OCI-LY1 (cell line): Measurements from ENCODE around the gene CFAP73.

Source experiments
- H2AFZ ChIP-seq: fragments of 200-600 bp; sonication (generic), shearing (Covaris generic); 2 replicates; pipeline ENCODE4 v1.6.0; 2014; ENCODE audit warnings: antibody characterized with exemption, mild to moderate bottlenecking, low read length
- H3F3A ChIP-seq: fragments of 200-600 bp; sonication (generic), shearing (Covaris generic); 2 replicates; pipeline ENCODE4 v1.6.0; 2014; ENCODE audit warnings: mild to moderate bottlenecking, antibody characterized with exemption, low read length, moderate library complexity; ENCODE audit not compliant: insufficient read depth
- H3K27ac ChIP-seq: fragments of 200-600 bp; sonication (generic); 2 replicates; pipeline ENCODE4 v1.5.1; 2014; ENCODE audit warnings: low read length, mixed run types, mild to moderate bottlenecking, low read depth; ENCODE audit not compliant: poor library complexity, severe bottlenecking
- H3K27me3 ChIP-seq: fragments of 200-600 bp; sonication (generic); 2 replicates; pipeline ENCODE4 v1.6.0; 2014; ENCODE audit warnings: antibody characterized with exemption, mild to moderate bottlenecking, low read length, moderate library complexity; ENCODE audit not compliant: insufficient read depth
- H3K36me3 ChIP-seq: fragments of 200-600 bp; sonication (generic); 2 replicates; pipeline ENCODE4 v1.6.1; 2014; ENCODE audit warnings: mild to moderate bottlenecking, antibody characterized with exemption, low read length, moderate library complexity, mixed read lengths; ENCODE audit not compliant: insufficient read depth
- H3K4me1 ChIP-seq: fragments of 200-600 bp; sonication (generic); 2 replicates; pipeline ENCODE4 v1.5.1; 2014; ENCODE audit warnings: mild to moderate bottlenecking, low read length, moderate library complexity; ENCODE audit not compliant: insufficient read depth, severe bottlenecking
- H3K4me2 ChIP-seq: fragments of 200-600 bp; sonication (generic), shearing (Covaris generic); 2 replicates; pipeline ENCODE4 v1.6.1; 2014; ENCODE audit warnings: low read length
- H3K4me3 ChIP-seq: fragments of 200-600 bp; sonication (generic); 2 replicates; pipeline ENCODE4 v1.5.1; 2014; ENCODE audit warnings: low read length, low read depth, mild to moderate bottlenecking, mixed read lengths; ENCODE audit not compliant: poor library complexity, severe bottlenecking
- H3K79me2 ChIP-seq: fragments of 200-600 bp; shearing (Covaris generic); 2 replicates; pipeline ENCODE4 v1.6.1; 2016; ENCODE audit warnings: mixed run types, low read length, mixed read lengths; ENCODE audit not compliant: insufficient read depth
- H3K9ac ChIP-seq: fragments of 200-600 bp; sonication (generic), shearing (Covaris generic); 2 replicates; pipeline ENCODE4 v1.6.1; 2014; ENCODE audit warnings: mild to moderate bottlenecking, low read length, mixed read lengths
- H3K9me2 ChIP-seq: fragments of 200-600 bp; sonication (generic), shearing (Covaris generic); 2 replicates; pipeline ENCODE4 v1.6.1; 2014; ENCODE audit warnings: low read depth, mild to moderate bottlenecking, low read length, mixed read lengths
- H3K9me3 ChIP-seq: fragments of 200-600 bp; shearing (Covaris generic); 2 replicates; pipeline ENCODE4 v1.6.1; 2014; ENCODE audit warnings: low read length, mixed read lengths
- H4K20me1 ChIP-seq: fragments of 200-600 bp; sonication (generic), shearing (Covaris generic); 2 replicates; pipeline ENCODE4 v1.6.0; 2016; ENCODE audit warnings: mild to moderate bottlenecking, low read length; ENCODE audit not compliant: insufficient read depth
- EZH2 ChIP-seq: fragments of 200-600 bp; sonication (generic), shearing (Covaris generic); IDR thresholded peaks from 2 replicates; pipeline ENCODE4 v1.8.0; 2017; ENCODE audit warnings: borderline replicate concordance, mixed run types, mild to moderate bottlenecking, antibody characterized with exemption, low read length, moderate library complexity, mixed read lengths
- TF ChIP-seq, protein P1 (sequence below): fragments of 200-600 bp; sonication (generic), shearing (Covaris generic); IDR thresholded peaks from 2 replicates; pipeline ENCODE4 v1.5.1; 2017; ENCODE audit warnings: mild to moderate bottlenecking, antibody characterized with exemption, low read length, moderate library complexity, mixed read lengths

CFAP73 gene

DNA sequence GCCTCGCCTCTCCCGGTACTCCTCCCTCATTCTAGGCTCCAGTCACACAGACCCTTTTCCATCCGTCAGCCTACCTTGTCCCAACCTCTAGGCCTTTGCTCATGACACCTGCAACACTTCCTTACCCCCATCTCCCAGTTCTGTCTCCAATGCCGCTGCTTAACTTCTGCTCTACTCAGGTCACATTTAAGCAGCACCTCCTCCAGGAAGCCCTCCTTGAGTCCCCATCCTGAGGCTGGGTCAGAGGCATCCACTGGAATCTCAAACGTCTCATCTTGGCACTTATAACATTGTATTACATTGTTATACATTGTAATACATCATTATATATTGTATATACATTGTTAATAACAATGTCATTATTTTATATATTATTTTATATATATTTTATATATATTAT, 46.7 kb upstream of the CFAP73 start:
- no peak overlapping the region for H3K9ac ChIP-seq
- no peak for TF ChIP-seq EZH2
- TF ChIP-seq, protein P1, sequence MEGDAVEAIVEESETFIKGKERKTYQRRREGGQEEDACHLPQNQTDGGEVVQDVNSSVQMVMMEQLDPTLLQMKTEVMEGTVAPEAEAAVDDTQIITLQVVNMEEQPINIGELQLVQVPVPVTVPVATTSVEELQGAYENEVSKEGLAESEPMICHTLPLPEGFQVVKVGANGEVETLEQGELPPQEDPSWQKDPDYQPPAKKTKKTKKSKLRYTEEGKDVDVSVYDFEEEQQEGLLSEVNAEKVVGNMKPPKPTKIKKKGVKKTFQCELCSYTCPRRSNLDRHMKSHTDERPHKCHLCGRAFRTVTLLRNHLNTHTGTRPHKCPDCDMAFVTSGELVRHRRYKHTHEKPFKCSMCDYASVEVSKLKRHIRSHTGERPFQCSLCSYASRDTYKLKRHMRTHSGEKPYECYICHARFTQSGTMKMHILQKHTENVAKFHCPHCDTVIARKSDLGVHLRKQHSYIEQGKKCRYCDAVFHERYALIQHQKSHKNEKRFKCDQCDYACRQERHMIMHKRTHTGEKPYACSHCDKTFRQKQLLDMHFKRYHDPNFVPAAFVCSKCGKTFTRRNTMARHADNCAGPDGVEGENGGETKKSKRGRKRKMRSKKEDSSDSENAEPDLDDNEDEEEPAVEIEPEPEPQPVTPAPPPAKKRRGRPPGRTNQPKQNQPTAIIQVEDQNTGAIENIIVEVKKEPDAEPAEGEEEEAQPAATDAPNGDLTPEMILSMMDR, result no peak
- no peaks in the 10 kb centered on the region for H3K9me2 ChIP-seq
- no peaks in the 10 kb centered on the region for H3K9me3 ChIP-seq
- H3K79me2 ChIP-seq, result no peaks in the 10 kb centered on the region
- H3K27me3 ChIP-seq, result no peaks in the 10 kb centered on the region
- H3K4me1 ChIP-seq, result peaks cover 64% of the 10 kb centered on the region
- H2AFZ ChIP-seq, result no peak overlapping the region
- H3K4me2 ChIP-seq, result no peak overlapping the region
- H4K20me1 ChIP-seq, result no peaks in the 10 kb centered on the region
- H3K4me3 ChIP-seq, result no peak overlapping the region
- peaks cover 12% of the 10 kb centered on the region; the same call in 1 of the 2 replicates for H3F3A ChIP-seq
- H3K27ac ChIP-seq, result peak overlapping the region; percentile 87
- peaks cover 58% of the 10 kb centered on the region for H3K36me3 ChIP-seq

DNA sequence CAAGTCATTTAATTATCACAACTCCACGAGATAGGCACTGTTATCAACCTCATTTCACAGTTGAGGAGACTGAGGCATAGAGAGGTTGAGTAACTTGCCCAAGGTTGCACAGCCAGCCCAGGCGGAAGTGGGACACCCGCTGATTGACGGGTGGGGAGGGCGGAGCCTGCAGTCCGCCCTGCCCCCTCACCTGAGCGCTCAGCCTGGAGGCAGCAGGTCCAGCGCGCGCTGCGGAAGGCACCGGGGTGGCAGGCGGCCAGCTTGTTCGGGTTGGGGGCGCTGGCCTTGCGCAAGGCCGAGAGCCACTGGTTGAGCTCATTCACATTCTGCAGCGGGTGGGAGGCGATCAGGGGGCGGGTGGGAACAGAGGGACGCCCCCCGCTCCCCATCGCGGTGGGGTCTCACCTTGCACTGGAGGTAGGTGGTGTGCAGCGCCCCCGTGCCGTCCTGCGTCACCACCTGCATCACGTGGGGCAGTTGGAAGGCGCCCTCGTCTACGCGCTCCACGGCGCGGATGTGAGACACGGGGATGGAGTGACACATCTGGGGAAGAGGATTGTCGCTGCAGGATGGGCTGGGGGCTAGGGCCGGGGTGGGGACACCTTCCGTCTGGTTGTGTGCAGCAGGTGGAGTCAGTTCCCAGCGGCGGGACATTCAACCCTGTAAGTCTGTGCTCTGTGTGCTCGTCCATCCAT, 45.6 kb upstream of the CFAP73 start:
- Histone ChIP-seq H2AFZ (no peak overlapping the region), H3K36me3 (peaks cover 59% of the 10 kb centered on the region), H3K27ac (peak overlapping the region; percentile 67), H4K20me1 (no peaks in the 10 kb centered on the region), H3K4me1 (peaks cover 53% of the 10 kb centered on the region), H3K9me2 (no peaks in the 10 kb centered on the region), H3K9ac (peak overlapping the region; percentile 59), H3K9me3 (no peaks in the 10 kb centered on the region), H3F3A (peaks cover 9% of the 10 kb centered on the region; the same call in 1 of the 2 replicates), H3K27me3 (no peaks in the 10 kb centered on the region), H3K4me3 (peak overlapping the region; percentile 57), H3K79me2 (no peaks in the 10 kb centered on the region), H3K4me2 (peak overlapping the region; percentile 73)
- TF ChIP-seq EZH2, result no peak
- TF ChIP-seq, protein P1, result peak; percentile 51

DNA sequence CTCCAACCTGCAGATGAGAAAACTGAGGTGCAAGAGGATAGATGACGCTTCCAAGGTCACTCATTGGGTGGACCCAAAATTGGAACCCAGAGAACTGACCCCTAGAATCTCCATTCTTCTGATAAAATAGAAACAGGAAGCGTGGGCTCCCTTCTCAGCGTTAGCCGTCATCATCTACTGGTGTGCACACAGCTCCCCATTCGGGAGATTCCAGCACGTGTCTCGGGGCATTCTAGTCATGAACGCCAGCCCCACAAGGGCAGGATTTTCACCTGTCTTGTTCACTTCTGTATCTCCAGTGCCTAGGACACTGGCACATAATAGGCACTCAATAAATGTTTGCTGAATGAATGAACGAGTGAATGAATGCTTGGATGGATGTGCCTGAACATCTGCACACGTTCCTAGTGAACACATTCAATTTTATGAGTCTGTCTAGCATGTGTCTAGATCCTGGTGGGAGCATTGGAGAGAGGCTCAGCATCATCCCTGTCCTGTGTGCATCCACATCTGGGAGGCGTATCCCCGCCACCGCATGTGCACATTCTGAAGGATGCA, 44.5 kb upstream of the CFAP73 start:
- Histone ChIP-seq H3K4me1 (peaks cover 51% of the 10 kb centered on the region), H4K20me1 (no peaks in the 10 kb centered on the region), H2AFZ (no peak overlapping the region), H3K27ac (peak overlapping the region; percentile 67), H3K4me3 (peak overlapping the region; percentile 57), H3K27me3 (no peaks in the 10 kb centered on the region), H3K9me3 (no peaks in the 10 kb centered on the region), H3K36me3 (peaks cover 59% of the 10 kb centered on the region), H3F3A (0 out of 2 replicates have a peak, but pooled peaks cover 4% of the 10 kb centered on the region), H3K4me2 (peak overlapping the region; percentile 48), H3K79me2 (no peaks in the 10 kb centered on the region), H3K9ac (peak overlapping the region; percentile 40; the same call in 1 of the 2 replicates), H3K9me2 (no peaks in the 10 kb centered on the region)
- TF ChIP-seq, protein P1, result no peak
- TF ChIP-seq EZH2, result no peak
